HS-27A (cell line): ENCODE data around the gene SNX32.

Experiments used
- DNase-seq: peaks from one replicate; pipeline ENCODE4 v3.0.0-alpha.2; 2012; ENCODE audit warnings: low read depth, missing footprints

SNX32 gene

GRCh38 chr11:65797711-65798110 is 36.1 kb upstream of the SNX32 start:
- DNase-seq = no peak

GRCh38 chr11:65798882-65799281 is 34.9 kb upstream of the SNX32 start:
- DNase-seq = no peak

- DNase-seq = no peak
These were observed 32.4 kb upstream of the SNX32 start for GRCh38 chr11:65801153-65801987.

GRCh38 chr11:65802841-65803240 is 30.9 kb upstream of the SNX32 start:
- no peak for DNase-seq

- no peak for DNase-seq
These were observed 29.8 kb upstream of the SNX32 start for GRCh38 chr11:65803797-65804492.

- DNase-seq = no peak
These were observed 26.8 kb upstream of the SNX32 start for GRCh38 chr11:65806979-65807378.

GRCh38 chr11:65808744-65809341 is 24.9 kb upstream of the SNX32 start:
- no peak for DNase-seq

- DNase-seq = no peak
These were observed 24.3 kb upstream of the SNX32 start for GRCh38 chr11:65809496-65809895.

GRCh38 chr11:65810046-65810868 is 23.5 kb upstream of the SNX32 start:
- DNase-seq = no peak

GRCh38 chr11:65811764-65812475 is 21.8 kb upstream of the SNX32 start:
- DNase-seq = no peak

GRCh38 chr11:65814131-65814985 is 19.4 kb upstream of the SNX32 start:
- DNase-seq = no peak

GRCh38 chr11:65814986-65815565 is 18.7 kb upstream of the SNX32 start:
- DNase-seq = no peak

GRCh38 chr11:65816696-65817095 is 17.1 kb upstream of the SNX32 start:
- DNase-seq = no peak

- DNase-seq = no peak
These were observed 16.4 kb upstream of the SNX32 start for GRCh38 chr11:65817312-65817834.

- peak; percentile 67 for DNase-seq
These were observed 15.7 kb upstream of the SNX32 start for GRCh38 chr11:65817835-65818680.

- no peak for DNase-seq
These were observed 12.7 kb upstream of the SNX32 start for GRCh38 chr11:65821107-65821506.

- no peak for DNase-seq
These were observed 10.8 kb upstream of the SNX32 start for GRCh38 chr11:65822776-65823528.
